Measurements from ENCODE around the gene USH2A.

GRCh38 chr1:215986401-215986800 lies 436.8 kb downstream of the USH2A start:
- no peak for TF ChIP-seq EZH2 (IDR thresholded peaks at IDR 0.05; ENCODE audit: insufficient read depth, poor library complexity, severe bottlenecking)
- no peak for TF ChIP-seq EZH2phosphoT487 (IDR thresholded peaks at IDR 0.05; ENCODE audit: insufficient read depth, low read depth)

All from GM23248 (cell line).